ENCODE results near the gene RITA1.

GRCh38 chr12:113158439-113159203, 26.9 kb upstream of the RITA1 start:
- TF ChIP-seq CTCF (IDR thresholded peaks at IDR 0.05; ENCODE audit: extremely low read depth in 1 of 2, insufficient read depth in 1 of 2, low read depth in 1 of 2, low read length in 2 of 2): no peak
- no peak for TF ChIP-seq MAX (IDR thresholded peaks at IDR 0.05; ENCODE audit: insufficient read depth, insufficient read length)
